Measurements from ENCODE around the gene AP1M1. TPM values are rescaled to one million over a fixed set of nuclear protein-coding genes. Genes with fewer than 3 reads are reported as not detected.
"Not testable (repeated sequence)": the region's sequence is repeated elsewhere in the genome, so short reads cannot be mapped to it uniquely, and the experiment has no call there.

Gene AP1M1
- total RNA-seq, 1 donor from 2014 or later: 84.5 TPM

- TF ChIP-seq POLR2A (IDR thresholded peaks at IDR 0.05) (no peak), POLR2AphosphoS5 (IDR thresholded peaks at IDR 0.05; ENCODE audit: insufficient read depth in 1 of 2, low read depth in 1 of 2) (no peak)
- TF ChIP-seq, protein P1, sequence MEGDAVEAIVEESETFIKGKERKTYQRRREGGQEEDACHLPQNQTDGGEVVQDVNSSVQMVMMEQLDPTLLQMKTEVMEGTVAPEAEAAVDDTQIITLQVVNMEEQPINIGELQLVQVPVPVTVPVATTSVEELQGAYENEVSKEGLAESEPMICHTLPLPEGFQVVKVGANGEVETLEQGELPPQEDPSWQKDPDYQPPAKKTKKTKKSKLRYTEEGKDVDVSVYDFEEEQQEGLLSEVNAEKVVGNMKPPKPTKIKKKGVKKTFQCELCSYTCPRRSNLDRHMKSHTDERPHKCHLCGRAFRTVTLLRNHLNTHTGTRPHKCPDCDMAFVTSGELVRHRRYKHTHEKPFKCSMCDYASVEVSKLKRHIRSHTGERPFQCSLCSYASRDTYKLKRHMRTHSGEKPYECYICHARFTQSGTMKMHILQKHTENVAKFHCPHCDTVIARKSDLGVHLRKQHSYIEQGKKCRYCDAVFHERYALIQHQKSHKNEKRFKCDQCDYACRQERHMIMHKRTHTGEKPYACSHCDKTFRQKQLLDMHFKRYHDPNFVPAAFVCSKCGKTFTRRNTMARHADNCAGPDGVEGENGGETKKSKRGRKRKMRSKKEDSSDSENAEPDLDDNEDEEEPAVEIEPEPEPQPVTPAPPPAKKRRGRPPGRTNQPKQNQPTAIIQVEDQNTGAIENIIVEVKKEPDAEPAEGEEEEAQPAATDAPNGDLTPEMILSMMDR (IDR thresholded peaks at IDR 0.05): no peak
- H3K36me3 ChIP-seq: no peaks in the 10 kb centered on the region
- H3K27ac ChIP-seq: no peak overlapping the region
- DNase-seq (ENCODE audit: extremely low spot score in 2 of 2): no peak
- intact Hi-C loops (cut with DNase I): no loop called here
- no peaks in the 10 kb centered on the region for H3K27me3 ChIP-seq
- no peaks in the 10 kb centered on the region for H3K9me3 ChIP-seq
- H3K4me3 ChIP-seq: no peak overlapping the region
- no peaks in the 10 kb centered on the region for H3K4me1 ChIP-seq
These were observed 29.1 kb upstream of the AP1M1 start for GRCh38 chr19:16168465-16169081.

GRCh38 chr19:16170134-16170533 is 27.6 kb upstream of the AP1M1 start:
- H3K9me3 ChIP-seq: no peaks in the 10 kb centered on the region
- H3K27ac ChIP-seq: no peak overlapping the region
- H3K36me3 ChIP-seq: no peaks in the 10 kb centered on the region
- no peak for DNase-seq (ENCODE audit: extremely low spot score in 2 of 2)
- no peak overlapping the region for H3K4me3 ChIP-seq
- H3K4me1 ChIP-seq: no peaks in the 10 kb centered on the region
- TF ChIP-seq, protein P1 (IDR thresholded peaks at IDR 0.05): no peak
- TF ChIP-seq POLR2A (IDR thresholded peaks at IDR 0.05) (no peak), POLR2AphosphoS5 (IDR thresholded peaks at IDR 0.05; ENCODE audit: insufficient read depth in 1 of 2, low read depth in 1 of 2) (no peak)
- H3K27me3 ChIP-seq: no peaks in the 10 kb centered on the region
- intact Hi-C loops (cut with DNase I): no loop called here

DNA sequence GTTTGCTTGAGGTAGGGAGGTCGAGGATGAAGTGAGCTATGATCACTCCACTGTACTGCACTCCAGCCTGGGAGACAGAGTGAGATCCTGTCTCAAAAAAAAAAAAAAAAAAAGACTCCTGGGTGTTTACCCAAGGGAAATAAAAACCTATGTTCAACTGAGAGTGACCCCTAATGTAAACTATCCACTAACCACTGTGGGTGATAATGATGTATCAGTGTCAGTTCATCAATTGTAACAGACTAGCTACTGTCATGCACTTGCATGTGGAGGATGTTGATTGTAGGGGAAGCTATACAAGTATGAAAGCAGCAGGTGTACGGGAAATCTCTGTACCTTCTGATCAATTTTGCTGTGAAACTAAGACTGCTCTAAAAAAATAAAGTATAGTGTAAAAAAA is 21.8 kb upstream of the AP1M1 start:
- intact Hi-C loops (cut with DNase I): no loop called here
- Histone ChIP-seq H3K4me1 (no peaks in the 10 kb centered on the region), H3K9me3 (no peaks in the 10 kb centered on the region), H3K27me3 (no peaks in the 10 kb centered on the region), H3K27ac (no peak overlapping the region), H3K4me3 (no peak overlapping the region), H3K36me3 (no peaks in the 10 kb centered on the region)
- TF ChIP-seq POLR2AphosphoS5 (IDR thresholded peaks at IDR 0.05; ENCODE audit: insufficient read depth in 1 of 2, low read depth in 1 of 2) (no peak), POLR2A (IDR thresholded peaks at IDR 0.05) (no peak)
- TF ChIP-seq, protein P1 (IDR thresholded peaks at IDR 0.05): no peak
- no peak for DNase-seq (ENCODE audit: extremely low spot score in 2 of 2)

- H3K9me3 ChIP-seq; DNase-seq (ENCODE audit: extremely low spot score in 2 of 2); H3K36me3 ChIP-seq; H3K27me3 ChIP-seq; H3K27ac ChIP-seq; intact Hi-C loops (cut with DNase I); H3K4me1 ChIP-seq; H3K4me3 ChIP-seq: not testable (repeated sequence)
These were observed 18.8 kb upstream of the AP1M1 start for GRCh38 chr19:16178866-16179265.

DNA sequence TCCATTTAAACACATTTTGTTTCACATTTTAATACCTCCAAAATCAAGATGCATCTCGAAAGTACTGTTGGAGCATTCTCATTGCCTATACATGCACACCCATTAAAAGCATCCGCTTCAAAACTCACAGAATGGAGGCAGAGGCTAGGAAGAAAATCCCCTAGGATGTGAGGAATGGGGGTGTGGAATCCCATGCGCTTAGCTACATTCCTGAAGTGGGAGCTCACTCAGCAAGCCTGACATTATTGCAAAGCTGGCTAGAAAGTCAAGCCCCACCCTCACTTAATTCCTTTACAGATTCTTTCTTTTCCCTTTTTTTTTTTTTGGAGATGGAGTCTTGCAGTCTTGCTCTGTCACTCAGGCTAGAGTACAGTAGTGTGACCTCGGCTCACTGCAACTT is 17.1 kb upstream of the AP1M1 start:
- H3K4me3 ChIP-seq: no peak overlapping the region
- intact Hi-C loops (cut with DNase I): loop anchor here (5.0 to 10.0 kb wide), 3 partner anchors 66 to 556 kb away; partner anchors contain the start of gene RAB8A
- no peaks in the 10 kb centered on the region for H3K27me3 ChIP-seq
- peaks cover 5% of the 10 kb centered on the region for H3K4me1 ChIP-seq
- DNase-seq (ENCODE audit: extremely low spot score in 2 of 2): no peak
- no peak for TF ChIP-seq POLR2A (IDR thresholded peaks at IDR 0.05)
- TF ChIP-seq, protein P1 (IDR thresholded peaks at IDR 0.05): no peak
- TF ChIP-seq POLR2AphosphoS5 (IDR thresholded peaks at IDR 0.05; ENCODE audit: insufficient read depth in 1 of 2, low read depth in 1 of 2): no peak
- no peaks in the 10 kb centered on the region for H3K36me3 ChIP-seq
- no peaks in the 10 kb centered on the region for H3K9me3 ChIP-seq
- H3K27ac ChIP-seq: no peak overlapping the region

All from vagina (tissue), 2 donors.